Measurements from ENCODE around the gene ARMC2. TPM values are rescaled to one million over a fixed set of nuclear protein-coding genes. Genes with fewer than 3 reads are reported as not detected.
"Not testable (repeated sequence)": the region's sequence is repeated elsewhere in the genome, so short reads cannot be mapped to it uniquely, and the experiment has no call there.

The ARMC2 gene
- total RNA-seq, 2 experiments from 2014 or later: 2.7 to 4.6 TPM

- TF ChIP-seq CTCF (IDR thresholded peaks at IDR 0.05): no peak
- Mint-ChIP-seq H3K27me3 (no peaks in the 10 kb centered on the region), H3K4me3 (no peak overlapping the region), H3K9me3 (no peaks in the 10 kb centered on the region), H3K4me1 (ENCODE audit: low read depth) (peaks cover 15% of the 10 kb centered on the region), H3K36me3 (ENCODE audit: low read depth) (no peaks in the 10 kb centered on the region), H3K27ac (no peak overlapping the region)
- ChIA-PET POLR2A (interaction anchor here (0.9 to 1.6 kb wide), 2 partner anchors 8 to 19 kb away, joined by 6 to 7 read pairs; no protein-coding TSS in a partner anchor), CTCF (interaction anchor here (1.3 kb wide), 1 partner anchor 16 kb away, joined by 3 read pairs; no protein-coding TSS in a partner anchor)
- DNase-seq (no peak), ATAC-seq (no peak)
- intact Hi-C loops (cut with micrococcal nuclease): no loop called here
These were observed 121.6 kb downstream of the ARMC2 start for GRCh38 chr6:108969776-108970175.

- peaks cover 3% of the 10 kb centered on the region for H3K4me1 Mint-ChIP-seq (ENCODE audit: low read depth)
- H3K9me3 Mint-ChIP-seq: peaks cover 12% of the 10 kb centered on the region
- ATAC-seq (no peak), DNase-seq (no peak)
- no peak for TF ChIP-seq CTCF (IDR thresholded peaks at IDR 0.05)
- H3K27me3 Mint-ChIP-seq: no peaks in the 10 kb centered on the region
- H3K27ac Mint-ChIP-seq: no peak overlapping the region
- ChIA-PET POLR2A (no interaction called here), CTCF (no interaction called here)
- intact Hi-C loops (cut with micrococcal nuclease): no loop called here
- H3K4me3 Mint-ChIP-seq: no peak overlapping the region
- peaks cover 6% of the 10 kb centered on the region for H3K36me3 Mint-ChIP-seq (ENCODE audit: low read depth)
These were observed 126.0 kb downstream of the ARMC2 start for GRCh38 chr6:108974201-108974600.

- H3K27me3 Mint-ChIP-seq; ATAC-seq; H3K4me3 Mint-ChIP-seq; H3K27ac Mint-ChIP-seq; intact Hi-C loops (cut with micrococcal nuclease); H3K4me1 Mint-ChIP-seq (ENCODE audit: low read depth); DNase-seq: not testable (repeated sequence)
- Mint-ChIP-seq H3K9me3 (peaks cover 22% of the 10 kb centered on the region), H3K36me3 (ENCODE audit: low read depth) (peaks cover 15% of the 10 kb centered on the region)
- POLR2A ChIA-PET: interaction anchor here (2.5 kb wide), 1 partner anchor 10 kb away, joined by 6 read pairs; no protein-coding TSS in a partner anchor
- CTCF ChIA-PET: interaction anchor here (1.4 kb wide), 1 partner anchor 437 kb away, joined by 3 read pairs; no protein-coding TSS in a partner anchor
These were observed 130.4 kb downstream of the ARMC2 start for GRCh38 chr6:108978638-108979037.

- DNase-seq (no peak), ATAC-seq (no peak)
- Mint-ChIP-seq H3K4me1 (ENCODE audit: low read depth) (no peaks in the 10 kb centered on the region), H3K9me3 (peaks cover 15% of the 10 kb centered on the region), H3K27ac (no peak overlapping the region), H3K4me3 (no peak overlapping the region), H3K27me3 (no peaks in the 10 kb centered on the region), H3K36me3 (ENCODE audit: low read depth) (peaks cover 24% of the 10 kb centered on the region)
- no peak for TF ChIP-seq CTCF (IDR thresholded peaks at IDR 0.05)
- ChIA-PET CTCF (no interaction called here), POLR2A (no interaction called here)
- intact Hi-C loops (cut with micrococcal nuclease): no loop called here
These were observed 134.2 kb downstream of the ARMC2 start for GRCh38 chr6:108982154-108983113.

- intact Hi-C loops (cut with micrococcal nuclease): no loop called here
- POLR2A ChIA-PET: no interaction called here
These were observed 134.9 kb downstream of the ARMC2 start for GRCh38 chr6:108983151-108983550.

More at GRCh38 chr6:108983151-108983550, 134.9 kb downstream of the ARMC2 start:
- no peak overlapping the region for H3K4me3 Mint-ChIP-seq
- no peak overlapping the region for H3K27ac Mint-ChIP-seq
- no peak for DNase-seq
- H3K36me3 Mint-ChIP-seq (ENCODE audit: low read depth): peaks cover 20% of the 10 kb centered on the region
- no peaks in the 10 kb centered on the region for H3K4me1 Mint-ChIP-seq (ENCODE audit: low read depth)
- peaks cover 13% of the 10 kb centered on the region for H3K9me3 Mint-ChIP-seq
- no peaks in the 10 kb centered on the region for H3K27me3 Mint-ChIP-seq
- no peak for ATAC-seq
- CTCF ChIA-PET: no interaction called here
- no peak for TF ChIP-seq CTCF (IDR thresholded peaks at IDR 0.05)
